Measurements from ENCODE around the gene ASB18. TPM values are rescaled to one million over a fixed set of nuclear protein-coding genes. Genes with fewer than 3 reads are reported as not detected.

The ASB18 gene
- total RNA-seq, 1 experiment from 2014 or later = 0.46 TPM

DNA sequence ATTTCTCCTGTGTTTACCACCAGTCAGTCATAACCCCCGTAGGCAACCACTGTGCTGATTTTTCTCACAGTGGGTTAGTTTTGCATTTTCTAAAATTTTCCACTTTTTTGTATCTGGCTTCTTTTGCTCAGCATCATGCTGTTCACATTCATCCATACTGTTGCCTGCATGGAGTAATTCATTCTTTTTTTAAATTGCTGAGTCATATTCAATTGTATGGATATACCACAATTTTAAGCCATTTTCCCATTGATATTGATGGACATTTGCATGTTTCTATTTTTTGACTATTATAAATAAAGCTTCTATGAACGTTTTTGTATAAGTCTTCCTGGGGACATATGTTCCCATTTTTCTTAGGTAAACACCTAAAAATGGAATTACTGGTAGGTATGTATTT lies 40.5 kb downstream of the ASB18 start:
- POLR2A ChIA-PET (ENCODE audit: unreplicated experiment) = no interaction called here
- H2AFZ ChIP-seq = no peak overlapping the region
- intact Hi-C loops (cut with micrococcal nuclease; ENCODE audit: unreplicated experiment) = no loop called here

DNA sequence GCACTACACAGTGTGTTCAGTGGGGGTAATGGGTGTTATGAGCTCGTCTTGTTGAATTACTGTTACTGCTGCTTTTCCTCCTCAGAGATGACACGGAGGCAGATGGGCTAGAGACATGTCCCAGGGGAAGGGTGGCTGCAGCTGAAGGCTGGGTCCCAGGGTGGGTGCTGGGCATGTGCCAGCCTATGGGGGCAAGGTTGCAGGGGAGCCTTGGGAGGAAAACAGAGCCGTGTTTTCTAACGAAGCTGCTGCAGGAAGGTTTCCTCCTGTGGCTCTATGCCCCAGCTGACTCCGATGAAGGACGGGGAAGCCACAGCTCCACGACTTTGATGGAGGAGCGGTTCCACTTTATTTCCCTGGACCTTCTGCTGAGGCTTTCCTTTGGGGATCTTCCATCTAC lies 42.4 kb downstream of the ASB18 start:
- CTCF ChIA-PET = no interaction called here
- no peak for DNase-seq
- intact Hi-C loops (cut with micrococcal nuclease; ENCODE audit: unreplicated experiment) = no loop called here
- H3K9me3 ChIP-seq (ENCODE audit: insufficient read depth, low read depth) = peaks cover 11% of the 10 kb centered on the region
- no peak overlapping the region for H2AFZ ChIP-seq
- no peaks in the 10 kb centered on the region for H3K79me2 ChIP-seq (ENCODE audit: low read depth)
- H3K4me2 ChIP-seq = no peak overlapping the region
- TF ChIP-seq, protein P1, sequence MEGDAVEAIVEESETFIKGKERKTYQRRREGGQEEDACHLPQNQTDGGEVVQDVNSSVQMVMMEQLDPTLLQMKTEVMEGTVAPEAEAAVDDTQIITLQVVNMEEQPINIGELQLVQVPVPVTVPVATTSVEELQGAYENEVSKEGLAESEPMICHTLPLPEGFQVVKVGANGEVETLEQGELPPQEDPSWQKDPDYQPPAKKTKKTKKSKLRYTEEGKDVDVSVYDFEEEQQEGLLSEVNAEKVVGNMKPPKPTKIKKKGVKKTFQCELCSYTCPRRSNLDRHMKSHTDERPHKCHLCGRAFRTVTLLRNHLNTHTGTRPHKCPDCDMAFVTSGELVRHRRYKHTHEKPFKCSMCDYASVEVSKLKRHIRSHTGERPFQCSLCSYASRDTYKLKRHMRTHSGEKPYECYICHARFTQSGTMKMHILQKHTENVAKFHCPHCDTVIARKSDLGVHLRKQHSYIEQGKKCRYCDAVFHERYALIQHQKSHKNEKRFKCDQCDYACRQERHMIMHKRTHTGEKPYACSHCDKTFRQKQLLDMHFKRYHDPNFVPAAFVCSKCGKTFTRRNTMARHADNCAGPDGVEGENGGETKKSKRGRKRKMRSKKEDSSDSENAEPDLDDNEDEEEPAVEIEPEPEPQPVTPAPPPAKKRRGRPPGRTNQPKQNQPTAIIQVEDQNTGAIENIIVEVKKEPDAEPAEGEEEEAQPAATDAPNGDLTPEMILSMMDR (conservative IDR thresholded peaks at IDR 0.05) = no peak
- no peak for TF ChIP-seq EZH2 (IDR thresholded peaks at IDR 0.05; ENCODE audit: low read depth)
- no peaks in the 10 kb centered on the region for H3K27me3 ChIP-seq (ENCODE audit: insufficient read depth, low read depth)
- no peaks in the 10 kb centered on the region for H4K20me1 ChIP-seq (ENCODE audit: insufficient read depth)
- POLR2A ChIA-PET (ENCODE audit: unreplicated experiment) = no interaction called here
- H3K36me3 ChIP-seq (ENCODE audit: low read depth) = no peaks in the 10 kb centered on the region
- H3K4me3 ChIP-seq = no peak overlapping the region
- H3K4me1 ChIP-seq (replicated peaks; ENCODE audit: insufficient read depth) = no peaks in the 10 kb centered on the region
- no peak overlapping the region for H3K27ac ChIP-seq
- H3F3A ChIP-seq (ENCODE audit: insufficient read depth, low read depth) = no peaks in the 10 kb centered on the region
- no peaks in the 10 kb centered on the region for H3K9me2 ChIP-seq (ENCODE audit: insufficient read depth)
- BruUV-seq (replicated peaks) = no TSS peak

More for the DNA sequence above, 40.5 kb downstream of the ASB18 start:
- Histone ChIP-seq H3K79me2 (ENCODE audit: low read depth) (no peaks in the 10 kb centered on the region), H4K20me1 (ENCODE audit: insufficient read depth) (no peaks in the 10 kb centered on the region), H3K27ac (no peak overlapping the region), H3K9me3 (ENCODE audit: insufficient read depth, low read depth) (peaks cover 11% of the 10 kb centered on the region), H3K9me2 (ENCODE audit: insufficient read depth) (no peaks in the 10 kb centered on the region), H3K4me1 (replicated peaks; ENCODE audit: insufficient read depth) (no peaks in the 10 kb centered on the region), H3F3A (ENCODE audit: insufficient read depth, low read depth) (no peaks in the 10 kb centered on the region), H3K27me3 (ENCODE audit: insufficient read depth, low read depth) (no peaks in the 10 kb centered on the region), H3K4me3 (no peak overlapping the region), H3K36me3 (ENCODE audit: low read depth) (no peaks in the 10 kb centered on the region), H3K4me2 (no peak overlapping the region)
- no TSS peak for BruUV-seq (replicated peaks)
- no peak for DNase-seq
- TF ChIP-seq EZH2 (IDR thresholded peaks at IDR 0.05; ENCODE audit: low read depth) = no peak
- TF ChIP-seq, protein P1 (conservative IDR thresholded peaks at IDR 0.05) = no peak
- CTCF ChIA-PET = no interaction called here

GRCh38 chr2:236219411-236219810 lies 44.8 kb downstream of the ASB18 start:
- ChIA-PET POLR2A (ENCODE audit: unreplicated experiment) (no interaction called here), CTCF (no interaction called here)
- no peak for DNase-seq
- no peak overlapping the region for H3K4me2 ChIP-seq
- TF ChIP-seq, protein P1 (conservative IDR thresholded peaks at IDR 0.05) = no peak
- no peak for TF ChIP-seq EZH2 (IDR thresholded peaks at IDR 0.05; ENCODE audit: low read depth)
- H3K9me2 ChIP-seq (ENCODE audit: insufficient read depth) = no peaks in the 10 kb centered on the region
- H2AFZ ChIP-seq = no peak overlapping the region
- no peak overlapping the region for H3K27ac ChIP-seq
- no peaks in the 10 kb centered on the region for H3K4me1 ChIP-seq (replicated peaks; ENCODE audit: insufficient read depth)
- BruUV-seq (replicated peaks) = no TSS peak
- no peaks in the 10 kb centered on the region for H4K20me1 ChIP-seq (ENCODE audit: insufficient read depth)
- H3K36me3 ChIP-seq (ENCODE audit: low read depth) = no peaks in the 10 kb centered on the region
- no peaks in the 10 kb centered on the region for H3K79me2 ChIP-seq (ENCODE audit: low read depth)
- intact Hi-C loops (cut with micrococcal nuclease; ENCODE audit: unreplicated experiment) = no loop called here
- peaks cover 8% of the 10 kb centered on the region; the same call in 1 of the 2 replicates for H3K9me3 ChIP-seq (ENCODE audit: insufficient read depth, low read depth)
- no peaks in the 10 kb centered on the region for H3F3A ChIP-seq (ENCODE audit: insufficient read depth, low read depth)
- no peaks in the 10 kb centered on the region for H3K27me3 ChIP-seq (ENCODE audit: insufficient read depth, low read depth)
- H3K4me3 ChIP-seq = no peak overlapping the region
